ENCODE results near the gene MYL1. TPM values are rescaled to one million over a fixed set of nuclear protein-coding genes. Genes with fewer than 3 reads are reported as not detected.

The MYL1 gene
- total RNA-seq, 1 experiment from 2014 or later: not detected

Other genes starting within 250 kb of the MYL1 start
- 6.7 TPM for gene KANSL1L, start 143.8 kb downstream of the MYL1 start, total RNA-seq (2021; ENCODE audit: unreplicated experiment)
- gene ACADL, start 89.7 kb downstream of the MYL1 start, total RNA-seq (2021; ENCODE audit: unreplicated experiment): not detected
- gene LANCL1, start 161.6 kb upstream of the MYL1 start, total RNA-seq (2021; ENCODE audit: unreplicated experiment): 61.5 TPM
- gene CPS1, start 241.4 kb upstream of the MYL1 start, total RNA-seq (2021; ENCODE audit: unreplicated experiment): 37.5 TPM

Measured in HCT116 (cell line).